Measurements from ENCODE around the gene PREX1. TPM values are rescaled to one million over a fixed set of nuclear protein-coding genes. Genes with fewer than 3 reads are reported as not detected.

The PREX1 gene
- total and polyA plus RNA-seq, 2 donors from 2014 or later: 8.5 to 38.2 TPM

DNA sequence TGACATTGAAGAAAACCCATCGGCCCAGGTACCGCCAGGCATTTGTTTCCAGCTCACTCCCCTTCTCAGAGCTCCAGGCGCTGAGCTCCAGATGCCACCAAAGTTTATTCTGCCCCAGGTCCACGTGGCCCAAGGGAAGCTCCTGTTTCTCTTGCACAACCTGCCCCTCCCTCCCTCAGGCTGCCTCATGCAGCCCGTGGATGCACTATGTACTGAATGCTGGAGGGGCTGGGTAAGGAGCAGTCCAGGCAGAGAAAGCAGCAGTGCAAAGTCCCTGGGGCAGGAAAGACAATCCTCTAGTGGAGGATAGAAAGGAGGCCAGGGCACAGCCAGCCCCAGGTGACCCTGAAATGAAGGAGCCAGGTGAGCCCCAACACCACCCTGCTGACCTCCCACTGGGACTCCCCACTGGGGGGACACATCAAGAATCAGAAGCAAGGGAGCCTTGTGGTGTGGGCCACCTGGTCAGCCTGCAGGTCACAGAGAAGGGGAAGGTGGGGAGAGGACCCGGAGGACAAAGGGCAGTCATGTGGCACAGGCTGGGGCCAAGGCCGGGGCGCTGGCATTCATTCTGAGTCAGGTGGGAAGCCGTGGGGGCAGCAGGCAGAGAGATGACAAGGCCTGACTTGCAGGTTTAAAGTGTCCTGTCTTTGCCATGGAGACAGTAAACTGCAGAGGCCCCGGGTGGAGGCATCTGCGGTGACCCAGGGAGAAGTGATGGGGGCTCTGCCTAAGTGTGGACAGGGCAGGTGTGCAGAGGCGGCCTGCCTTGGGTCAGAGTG, 230.1 kb downstream of the PREX1 start:
- no peak for FAIRE-seq
- H3K9ac ChIP-seq (ENCODE audit: low read length in 3 of 3): no peak overlapping the region
- no peaks in the 10 kb centered on the region for H3K4me1 ChIP-seq (ENCODE audit: control insufficient read depth in 2 of 3, insufficient read depth in 2 of 3, low read depth in 1 of 3, low read length in 3 of 3)
- H3K36me3 ChIP-seq (ENCODE audit: control insufficient read depth in 2 of 3, insufficient read depth in 3 of 3, low read length in 3 of 3): no peaks in the 10 kb centered on the region
- H3K4me3 ChIP-seq (ENCODE audit: low read length in 3 of 3): no peak overlapping the region
- intact Hi-C loops (cut with DNase I): no loop called here
- peak in 3 of 5 donors; percentile 39 to 62 (median 58) for DNase-seq
- H3K9me3 ChIP-seq (ENCODE audit: control insufficient read depth in 2 of 3, insufficient read depth in 1 of 3, low read length in 3 of 3): no peaks in the 10 kb centered on the region
- TF ChIP-seq, protein P1, sequence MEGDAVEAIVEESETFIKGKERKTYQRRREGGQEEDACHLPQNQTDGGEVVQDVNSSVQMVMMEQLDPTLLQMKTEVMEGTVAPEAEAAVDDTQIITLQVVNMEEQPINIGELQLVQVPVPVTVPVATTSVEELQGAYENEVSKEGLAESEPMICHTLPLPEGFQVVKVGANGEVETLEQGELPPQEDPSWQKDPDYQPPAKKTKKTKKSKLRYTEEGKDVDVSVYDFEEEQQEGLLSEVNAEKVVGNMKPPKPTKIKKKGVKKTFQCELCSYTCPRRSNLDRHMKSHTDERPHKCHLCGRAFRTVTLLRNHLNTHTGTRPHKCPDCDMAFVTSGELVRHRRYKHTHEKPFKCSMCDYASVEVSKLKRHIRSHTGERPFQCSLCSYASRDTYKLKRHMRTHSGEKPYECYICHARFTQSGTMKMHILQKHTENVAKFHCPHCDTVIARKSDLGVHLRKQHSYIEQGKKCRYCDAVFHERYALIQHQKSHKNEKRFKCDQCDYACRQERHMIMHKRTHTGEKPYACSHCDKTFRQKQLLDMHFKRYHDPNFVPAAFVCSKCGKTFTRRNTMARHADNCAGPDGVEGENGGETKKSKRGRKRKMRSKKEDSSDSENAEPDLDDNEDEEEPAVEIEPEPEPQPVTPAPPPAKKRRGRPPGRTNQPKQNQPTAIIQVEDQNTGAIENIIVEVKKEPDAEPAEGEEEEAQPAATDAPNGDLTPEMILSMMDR (IDR thresholded peaks at IDR 0.05; ENCODE audit: borderline replicate concordance, extremely low read depth, insufficient read depth): no peak
- H3K27me3 ChIP-seq (ENCODE audit: control insufficient read depth, insufficient read depth, low read length): no peaks in the 10 kb centered on the region
- no peak overlapping the region for H3K27ac ChIP-seq (ENCODE audit: low read depth in 2 of 2, low read length in 2 of 2)

DNA sequence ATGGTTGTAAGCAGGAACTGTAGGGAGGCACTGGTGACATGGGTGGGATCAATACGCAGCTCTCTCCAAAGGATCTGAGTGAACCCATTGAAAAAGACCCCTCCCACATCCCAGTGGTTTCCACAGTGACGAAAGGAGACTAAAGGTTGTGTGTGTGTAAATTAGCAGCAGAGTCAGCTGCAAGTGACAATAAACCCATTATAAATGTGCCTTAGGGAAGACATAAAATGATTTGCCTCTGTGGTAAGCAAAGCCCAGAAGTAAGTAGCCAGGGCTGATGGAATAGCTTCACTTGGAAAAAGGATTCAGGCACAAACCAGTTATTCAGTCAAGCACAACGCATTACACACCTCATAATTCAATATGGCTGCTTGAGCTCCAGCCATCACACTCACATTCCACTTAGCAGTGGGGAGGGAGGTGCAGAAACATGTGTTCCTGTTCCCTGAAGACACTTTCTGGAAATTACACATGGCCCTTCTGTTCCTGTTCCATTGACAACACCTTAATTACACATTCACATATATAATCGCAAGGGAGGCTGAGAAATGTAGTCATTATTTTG, 231.4 kb downstream of the PREX1 start:
- H3K4me3 ChIP-seq (ENCODE audit: low read length in 3 of 3): no peak overlapping the region
- H3K4me1 ChIP-seq (ENCODE audit: control insufficient read depth in 2 of 3, insufficient read depth in 2 of 3, low read depth in 1 of 3, low read length in 3 of 3): no peaks in the 10 kb centered on the region
- no peaks in the 10 kb centered on the region for H3K27me3 ChIP-seq (ENCODE audit: control insufficient read depth, insufficient read depth, low read length)
- TF ChIP-seq, protein P1 (IDR thresholded peaks at IDR 0.05; ENCODE audit: borderline replicate concordance, extremely low read depth, insufficient read depth): no peak
- no peaks in the 10 kb centered on the region for H3K36me3 ChIP-seq (ENCODE audit: control insufficient read depth in 2 of 3, insufficient read depth in 3 of 3, low read length in 3 of 3)
- intact Hi-C loops (cut with DNase I): no loop called here
- H3K9me3 ChIP-seq (ENCODE audit: control insufficient read depth in 2 of 3, insufficient read depth in 1 of 3, low read length in 3 of 3): no peaks in the 10 kb centered on the region
- no peak overlapping the region for H3K9ac ChIP-seq (ENCODE audit: low read length in 3 of 3)
- no peak for FAIRE-seq
- no peak overlapping the region for H3K27ac ChIP-seq (ENCODE audit: low read depth in 2 of 2, low read length in 2 of 2)
- DNase-seq: no peak

DNA sequence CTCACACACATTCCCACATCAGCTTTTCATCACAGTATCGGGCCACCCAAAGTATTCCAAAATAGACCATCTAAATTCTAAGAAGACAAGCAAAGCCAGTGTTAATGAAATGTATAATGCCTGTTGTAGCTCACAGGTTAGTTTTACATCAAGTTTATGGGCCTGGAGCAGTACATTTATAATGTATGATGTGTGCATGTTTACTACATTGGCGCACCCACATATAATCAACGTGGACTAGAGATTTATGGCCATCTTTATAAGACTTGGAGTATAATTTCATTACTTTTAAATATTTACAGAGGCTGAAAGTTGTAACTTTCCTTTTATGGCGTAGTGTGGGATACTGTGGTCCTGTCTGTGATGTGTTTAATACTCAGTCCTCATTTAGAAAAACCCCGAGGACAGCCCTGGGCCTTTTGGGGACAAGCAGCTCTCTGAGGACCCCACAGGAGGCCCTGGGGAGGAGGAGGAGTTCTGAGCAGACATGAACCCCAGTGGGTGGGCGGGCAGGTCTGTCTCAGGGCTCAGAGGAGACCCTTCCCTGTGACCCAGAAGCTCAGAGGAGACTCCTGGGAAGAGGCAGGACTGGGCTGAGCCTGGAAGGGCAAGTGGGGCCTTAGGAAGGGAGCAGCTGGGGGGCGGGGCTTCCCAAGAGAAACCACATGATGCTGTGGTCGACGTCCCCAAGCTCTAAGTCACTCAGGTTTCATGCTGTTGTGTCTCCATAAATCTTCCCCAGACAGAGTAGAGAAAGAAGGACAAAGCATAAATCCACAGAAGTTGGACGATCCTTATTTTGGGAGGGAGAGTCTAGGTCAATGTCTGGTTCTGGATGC, 232.1 kb downstream of the PREX1 start:
- FAIRE-seq (no peak), DNase-seq (peak in 4 of 5 donors; percentile 38 to 77 (median 47))
- Histone ChIP-seq H3K36me3 (ENCODE audit: control insufficient read depth in 2 of 3, insufficient read depth in 3 of 3, low read length in 3 of 3) (no peaks in the 10 kb centered on the region), H3K27me3 (ENCODE audit: control insufficient read depth, insufficient read depth, low read length) (no peaks in the 10 kb centered on the region), H3K4me1 (ENCODE audit: control insufficient read depth in 2 of 3, insufficient read depth in 2 of 3, low read depth in 1 of 3, low read length in 3 of 3) (no peaks in the 10 kb centered on the region), H3K27ac (ENCODE audit: low read depth in 2 of 2, low read length in 2 of 2) (no peak overlapping the region), H3K9ac (ENCODE audit: low read length in 3 of 3) (no peak overlapping the region), H3K4me3 (ENCODE audit: low read length in 3 of 3) (no peak overlapping the region), H3K9me3 (ENCODE audit: control insufficient read depth in 2 of 3, insufficient read depth in 1 of 3, low read length in 3 of 3) (no peaks in the 10 kb centered on the region)
- intact Hi-C loops (cut with DNase I): no loop called here
- TF ChIP-seq, protein P1 (IDR thresholded peaks at IDR 0.05; ENCODE audit: borderline replicate concordance, extremely low read depth, insufficient read depth): no peak

Measured in kidney (tissue), 14 donors.